NCI-H2227 (cell line): ENCODE data around the gene TRPM2.
A peak's percentile ranks its signal among the peaks of the same experiment; 100 is the strongest.

Experiments
- DNase-seq: peaks from one replicate; lab custom pipeline; 2025; ENCODE audit not compliant: unreplicated experiment; lab: John Stamatoyannopoulos, UW

Gene TRPM2

DNA sequence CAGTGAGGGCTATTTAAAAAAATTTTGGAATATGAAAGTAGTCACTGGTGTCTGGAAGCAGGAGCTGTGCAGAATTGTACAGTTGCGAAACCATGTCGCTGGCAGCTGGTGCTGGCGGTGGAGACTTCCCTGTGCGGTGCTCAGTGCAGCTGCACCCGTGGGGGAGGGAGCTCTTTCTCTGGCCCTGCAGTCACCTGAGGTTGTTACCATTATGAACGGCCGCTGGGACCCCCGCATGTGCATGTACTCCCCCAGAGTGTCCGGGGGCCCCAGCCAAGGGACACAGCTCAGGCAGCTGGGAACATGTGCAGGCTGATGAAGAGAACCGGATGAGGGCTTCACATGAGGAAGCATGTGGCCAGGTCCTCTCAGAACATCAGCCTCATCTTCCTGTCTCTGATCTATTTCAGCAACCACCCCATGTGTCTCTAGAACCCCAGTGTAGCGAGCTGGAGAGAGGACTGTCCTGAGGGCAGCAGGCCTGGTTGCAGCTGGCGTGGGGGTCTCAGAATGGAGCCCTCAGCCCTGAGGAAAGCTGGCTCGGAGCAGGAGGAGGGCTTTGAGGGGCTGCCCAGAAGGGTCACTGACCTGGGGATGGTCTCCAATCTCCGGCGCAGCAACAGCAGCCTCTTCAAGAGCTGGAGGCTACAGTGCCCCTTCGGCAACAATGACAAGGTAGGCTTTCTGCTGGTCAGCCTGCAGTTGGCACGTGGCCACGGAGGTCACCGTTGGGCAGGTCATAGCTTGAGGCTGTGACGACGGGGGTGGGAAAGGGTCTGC, at the start of gene TRPM2:
Gene TRPM2, plus strand, starts transcription at position 431 of the 780 bp plus-strand sequence. Its CDS starts 80 bp downstream, at position 511.
- no peak for DNase-seq

DNA sequence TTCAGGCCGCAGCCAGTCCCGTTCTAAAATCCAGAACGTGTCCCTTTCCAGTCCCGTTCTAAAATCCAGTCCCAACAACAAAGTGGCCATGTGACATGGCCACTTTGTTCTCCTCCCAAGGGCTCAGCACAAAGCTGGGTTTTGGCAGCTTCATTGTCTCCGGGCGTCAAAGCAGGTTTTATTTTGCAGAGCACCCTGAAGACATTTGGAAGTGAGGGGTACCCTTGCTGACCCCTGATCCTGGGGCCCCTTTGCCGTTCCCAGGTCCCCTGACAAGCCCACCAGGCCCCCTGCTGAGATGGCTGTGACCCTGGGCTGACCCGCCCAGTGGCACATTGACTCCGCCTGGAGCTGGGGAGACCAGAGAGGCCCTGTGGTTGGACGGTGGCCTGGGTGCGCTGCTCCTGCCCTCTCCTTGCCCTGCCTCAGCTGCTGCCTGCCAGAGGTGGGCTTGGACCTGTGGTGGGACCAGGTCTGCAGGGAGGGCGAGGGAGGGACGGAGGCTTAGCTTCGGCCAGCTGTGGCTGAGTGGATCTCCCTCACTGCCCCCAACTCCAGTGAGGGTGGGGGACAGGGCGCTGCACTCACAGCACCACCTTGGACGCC, 49.3 kb upstream of the TRPM2 start:
- DNase-seq = no peak

DNA sequence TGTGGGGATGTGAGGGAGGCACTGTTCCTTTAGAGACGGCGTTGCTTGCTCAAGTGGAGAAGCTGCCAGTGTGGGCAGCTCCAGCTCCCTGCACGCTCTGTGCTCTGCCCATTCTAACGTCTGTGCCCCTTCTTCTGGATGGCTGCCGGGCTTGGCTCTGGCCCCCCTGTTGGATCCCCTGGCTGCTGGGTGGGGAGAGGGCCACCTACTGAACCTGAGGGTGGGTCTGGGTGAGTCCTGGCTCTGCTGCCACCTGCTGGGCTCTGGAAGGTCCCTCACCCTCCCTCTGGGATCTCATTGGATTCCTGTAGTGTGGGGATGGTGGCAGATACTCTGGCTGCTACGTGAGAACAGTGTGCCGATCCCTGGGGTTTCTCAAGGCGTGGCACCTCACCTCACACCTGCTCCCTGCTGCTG, 48.5 kb upstream of the TRPM2 start:
- DNase-seq = peak; percentile 42

DNA sequence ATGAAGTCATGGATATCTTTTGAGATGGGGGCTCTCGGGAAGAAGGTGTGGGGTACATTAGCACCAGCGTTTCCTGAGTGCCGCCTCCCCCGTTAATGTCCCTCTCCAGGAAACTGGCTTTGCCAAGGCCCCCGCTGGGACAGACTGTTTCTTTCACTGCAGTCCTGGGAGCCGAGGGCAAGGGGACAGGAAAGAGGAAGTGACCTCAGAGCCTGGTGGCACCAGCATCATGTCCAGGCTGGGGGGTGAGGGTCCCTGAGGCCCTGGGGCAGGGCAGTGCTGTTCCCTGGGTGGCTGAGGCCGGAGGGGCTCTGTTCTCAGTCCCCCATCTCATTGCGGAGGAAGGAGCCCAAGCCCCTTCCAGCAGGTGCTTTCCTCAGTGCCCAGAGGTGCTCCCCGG, 47.7 kb upstream of the TRPM2 start:
- DNase-seq = no peak

DNA sequence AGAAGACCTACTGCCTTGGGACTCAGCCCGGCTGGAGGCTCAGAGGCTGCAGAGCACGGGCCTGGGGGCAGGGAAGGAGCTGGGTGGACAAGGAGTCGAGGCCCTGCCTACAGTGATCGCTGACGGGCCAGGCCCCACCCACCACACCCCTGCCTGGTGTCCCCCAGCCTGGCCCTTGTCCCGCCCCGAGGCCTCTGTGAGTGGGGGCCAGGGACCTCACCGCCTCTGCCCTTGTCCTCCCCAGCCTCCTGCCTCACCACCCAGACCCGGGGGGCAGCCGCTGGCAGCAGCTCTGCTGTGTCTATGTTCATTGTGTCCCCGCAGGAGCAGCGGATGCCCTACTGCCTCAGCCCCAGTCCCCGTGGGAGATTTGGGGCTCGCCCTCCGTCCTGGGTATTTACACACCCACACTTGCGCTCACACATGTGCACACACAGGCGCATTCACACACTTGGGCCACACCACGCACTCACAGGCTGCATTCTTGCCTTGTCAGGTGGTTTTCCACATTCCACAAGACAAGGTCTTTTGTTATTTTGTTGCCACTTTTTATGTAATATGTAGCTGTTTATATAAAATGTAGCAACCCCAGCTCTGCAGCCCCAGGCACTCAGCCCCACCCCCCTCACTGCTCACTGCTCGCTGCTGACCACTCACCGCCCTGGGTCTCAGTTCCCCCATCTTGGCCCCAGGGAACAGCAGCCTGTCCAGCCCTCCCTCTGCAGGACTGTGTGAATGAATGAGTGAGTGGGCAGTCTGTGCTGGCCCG, 46.3 kb upstream of the TRPM2 start:
- no peak for DNase-seq

DNA sequence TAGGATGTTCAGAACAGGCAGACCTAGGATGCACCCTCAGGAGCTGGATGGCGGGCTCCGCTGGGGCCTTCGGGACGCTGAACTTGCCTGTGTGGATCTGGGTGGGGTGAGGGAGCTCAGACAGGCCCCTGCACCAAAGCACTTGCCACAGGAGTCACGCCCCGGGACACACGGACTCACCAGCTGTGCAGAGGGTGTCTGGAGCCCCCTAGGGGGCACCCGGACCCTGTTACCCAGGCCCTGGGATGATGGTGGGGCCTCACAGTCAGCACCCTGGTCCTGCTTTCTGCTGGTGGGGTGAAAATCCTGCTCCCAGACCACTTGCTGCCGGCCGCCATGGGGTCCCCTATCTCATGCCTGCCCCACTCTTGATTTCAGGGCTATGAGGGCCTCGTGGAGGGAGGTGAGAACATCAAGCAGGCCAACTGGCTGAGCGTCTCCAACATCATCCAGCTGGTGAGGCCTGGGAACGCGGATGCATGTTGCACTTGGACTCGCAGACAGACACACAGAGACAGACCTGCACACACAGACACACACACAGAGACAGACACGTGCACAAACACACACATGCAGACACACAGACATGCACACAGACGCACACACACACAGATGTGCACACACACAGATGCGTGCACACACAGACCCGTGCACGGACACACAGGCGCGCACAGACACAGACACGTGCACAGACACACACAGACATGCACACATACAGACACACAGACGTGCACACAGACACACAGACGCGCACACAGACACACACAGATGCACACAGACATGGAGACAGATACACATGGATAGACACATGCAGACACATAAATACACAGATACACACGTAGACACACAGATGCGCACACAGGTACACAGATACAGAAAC, 42.6 kb upstream of the TRPM2 start:
- DNase-seq = no peak

DNA sequence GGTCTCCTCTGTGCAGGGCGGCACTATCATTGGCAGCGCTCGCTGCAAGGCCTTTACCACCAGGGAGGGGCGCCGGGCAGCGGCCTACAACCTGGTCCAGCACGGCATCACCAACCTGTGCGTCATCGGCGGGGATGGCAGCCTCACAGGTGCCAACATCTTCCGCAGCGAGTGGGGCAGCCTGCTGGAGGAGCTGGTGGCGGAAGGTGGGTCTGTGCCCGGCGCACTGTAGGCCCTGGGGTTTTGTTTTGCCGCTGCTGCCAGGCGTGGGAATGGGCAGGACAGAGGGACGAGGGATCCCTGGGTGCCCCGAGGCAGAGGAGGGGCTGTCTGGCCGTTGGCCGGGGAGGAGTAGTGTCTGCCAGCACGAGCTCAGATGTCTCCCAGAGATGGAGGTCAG, 41.3 kb upstream of the TRPM2 start:
- no peak for DNase-seq

DNA sequence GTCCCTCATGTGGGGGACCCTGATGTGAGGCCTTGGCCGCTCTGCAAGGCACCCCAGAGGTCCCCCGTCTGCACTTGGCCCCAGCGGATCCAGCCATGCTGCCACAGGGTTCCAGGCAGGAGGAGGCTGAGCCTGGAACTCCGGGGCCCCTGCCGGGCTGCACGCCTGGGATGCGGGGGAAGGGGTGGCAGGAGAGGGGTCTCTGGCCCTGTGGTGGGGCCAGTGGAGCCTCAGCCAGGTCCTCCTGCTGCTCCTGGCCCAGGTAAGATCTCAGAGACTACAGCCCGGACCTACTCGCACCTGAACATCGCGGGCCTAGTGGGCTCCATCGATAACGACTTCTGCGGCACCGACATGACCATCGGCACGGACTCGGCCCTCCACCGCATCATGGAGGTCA, 40.7 kb upstream of the TRPM2 start:
- DNase-seq = no peak

DNA sequence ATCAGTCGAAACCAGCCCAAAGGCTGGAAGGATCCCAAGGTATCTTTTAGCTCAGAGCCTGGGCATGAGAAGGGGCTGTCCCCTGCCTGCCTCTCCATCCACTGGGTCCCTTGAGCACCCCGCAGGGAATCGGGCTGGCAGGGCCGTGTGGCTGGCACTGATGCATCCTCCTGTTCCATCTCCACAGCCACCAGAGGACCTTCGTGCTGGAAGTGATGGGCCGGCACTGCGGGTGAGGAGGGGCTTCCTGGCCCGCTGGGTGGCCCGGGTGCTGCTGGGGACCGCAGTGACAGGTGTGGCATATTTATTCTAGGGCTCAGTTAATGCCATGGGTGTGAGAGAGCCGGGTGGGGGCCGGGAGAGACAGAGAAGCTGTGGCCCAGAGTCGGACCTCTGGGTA, 40.0 kb upstream of the TRPM2 start:
- DNase-seq = no peak

DNA sequence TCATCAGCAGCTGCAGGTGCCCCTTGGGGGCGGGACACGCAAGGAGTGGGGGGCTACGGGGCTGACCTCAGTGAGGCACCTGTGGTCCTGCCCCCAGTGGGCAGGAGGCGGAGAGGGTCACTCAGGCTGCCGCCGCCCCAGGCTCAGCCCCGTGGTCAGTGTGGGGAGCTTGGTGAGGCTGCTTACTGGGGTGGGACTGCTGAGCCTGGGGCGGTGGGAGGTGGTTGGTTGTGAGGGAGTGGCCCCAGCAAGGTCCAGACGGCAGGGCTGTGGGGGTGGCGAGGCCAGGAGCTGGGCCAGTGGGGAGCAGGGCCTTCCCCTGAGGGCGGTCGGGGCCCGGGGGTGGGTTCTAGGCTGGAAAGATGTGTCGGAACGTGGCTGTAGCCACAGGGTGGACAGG, 39.3 kb upstream of the TRPM2 start:
- no peak for DNase-seq

DNA sequence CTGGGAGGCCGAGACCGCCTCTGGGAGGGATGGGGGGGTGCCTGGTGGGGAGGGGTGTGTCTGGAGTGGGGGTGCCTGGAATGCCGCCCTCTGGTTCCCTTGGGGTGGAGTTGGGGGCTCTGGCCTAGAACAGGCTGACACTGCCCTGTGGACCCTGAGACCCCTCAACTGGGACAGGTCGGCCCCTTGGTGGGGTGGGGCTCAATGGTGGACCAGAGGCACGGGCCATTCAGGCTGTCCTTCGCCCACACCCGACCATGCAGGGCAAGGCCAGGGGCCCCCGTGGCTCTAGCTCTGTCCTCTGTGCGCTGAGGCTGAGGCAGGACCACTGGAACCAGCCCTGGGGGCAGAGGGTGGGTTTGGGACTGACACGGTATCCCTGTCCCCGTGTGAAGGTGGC, 38.9 kb upstream of the TRPM2 start:
- no peak for DNase-seq

DNA sequence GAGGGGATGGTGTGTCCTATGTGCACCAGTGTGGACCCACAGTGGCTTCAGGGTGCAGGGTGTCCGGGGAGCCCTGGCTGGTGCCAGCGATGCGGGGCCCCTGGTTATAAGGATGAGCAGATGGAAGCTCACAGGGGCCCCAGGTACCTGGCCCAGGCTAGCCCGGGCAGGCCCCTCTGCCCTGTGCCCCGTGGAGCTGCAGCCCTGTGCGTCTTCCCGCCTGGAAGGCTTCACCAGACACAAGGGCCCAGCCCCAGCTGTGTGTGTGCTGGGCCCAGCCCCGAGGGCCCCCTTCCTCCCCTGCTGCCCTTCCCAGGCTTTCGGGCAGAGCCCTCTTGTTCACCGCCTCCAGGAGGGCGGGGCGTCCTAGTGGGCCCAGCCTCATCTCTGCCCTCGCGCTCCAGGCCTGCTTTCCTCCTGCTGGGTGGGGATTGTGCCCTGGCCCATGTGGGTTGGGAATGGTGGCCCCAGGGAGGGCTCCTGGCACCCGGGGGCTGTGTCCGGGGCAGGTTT, 37.7 kb upstream of the TRPM2 start:
- no peak for DNase-seq

DNA sequence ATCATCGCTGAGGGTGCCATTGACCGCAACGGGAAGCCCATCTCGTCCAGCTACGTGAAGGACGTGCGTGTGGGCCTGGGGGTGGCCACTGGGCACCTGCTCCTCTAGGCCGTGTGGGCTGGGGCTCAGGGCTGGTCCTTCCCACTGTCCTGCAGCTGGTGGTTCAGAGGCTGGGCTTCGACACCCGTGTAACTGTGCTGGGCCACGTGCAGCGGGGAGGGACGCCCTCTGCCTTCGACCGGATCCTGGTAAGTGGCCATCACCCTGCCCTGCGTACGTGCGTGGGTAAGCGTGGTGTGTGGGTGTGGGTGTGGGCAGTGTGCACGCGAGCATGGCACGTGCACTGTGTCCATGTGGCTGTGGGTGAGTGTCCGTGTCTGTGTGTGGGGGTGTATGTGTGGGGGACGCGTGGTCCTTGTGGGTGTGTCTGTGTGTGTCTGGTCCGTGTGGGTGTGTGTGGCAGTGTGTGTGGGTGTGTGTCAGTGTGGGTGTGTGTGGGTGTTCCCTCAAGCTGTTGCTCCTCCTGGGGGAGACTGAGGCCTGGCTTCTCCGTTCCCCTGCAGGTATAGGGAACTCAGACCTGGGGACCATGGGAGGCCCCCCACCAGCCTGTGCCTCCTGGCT, 37.0 kb upstream of the TRPM2 start:
- DNase-seq = no peak

DNA sequence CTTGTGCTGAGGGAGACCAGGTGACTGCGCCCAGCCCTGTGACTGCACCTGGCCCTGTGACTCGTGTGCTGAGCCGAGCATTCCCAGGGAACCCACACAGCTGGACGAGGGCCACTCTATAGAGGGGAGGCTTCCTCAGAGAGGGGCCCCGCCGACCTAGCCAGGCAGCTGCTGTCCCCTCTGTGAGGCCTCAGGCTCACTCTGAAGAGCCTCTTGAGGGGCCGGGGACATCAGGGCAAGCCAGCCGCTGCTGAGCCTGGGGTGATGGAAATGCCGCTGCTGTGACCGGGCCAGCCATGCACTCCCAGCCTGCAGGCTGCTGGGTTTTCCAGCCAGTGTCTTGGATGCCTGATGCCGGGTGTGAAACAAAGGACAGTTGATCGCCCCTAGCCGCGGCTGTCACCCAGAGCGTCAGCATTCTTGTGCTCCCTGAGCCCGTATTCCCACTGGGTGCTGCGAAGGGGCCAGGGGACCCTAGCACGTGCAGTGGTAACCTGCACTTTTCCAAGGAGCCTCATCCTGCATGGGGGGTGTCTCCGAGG, 36.1 kb upstream of the TRPM2 start:
- DNase-seq = no peak

DNA sequence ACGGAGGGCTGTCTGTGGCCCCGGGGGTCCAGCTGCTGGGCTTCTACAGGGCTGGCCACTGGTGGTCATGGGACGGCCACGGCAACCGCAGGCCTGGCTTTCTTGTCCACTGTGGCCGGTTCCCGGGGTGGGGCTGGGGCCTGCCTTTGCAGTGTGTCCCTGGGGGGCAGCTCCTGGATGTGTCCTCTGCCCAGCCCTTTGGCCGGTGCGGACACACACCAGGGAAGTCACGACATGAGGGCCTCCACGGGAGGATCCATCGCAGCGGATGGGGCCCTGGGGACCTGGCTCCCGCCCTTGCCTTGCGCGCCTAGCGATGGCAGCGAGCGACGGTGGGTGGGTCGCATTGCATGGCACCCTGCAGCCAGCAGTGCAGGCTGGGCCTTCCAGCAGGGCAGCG, 35.5 kb upstream of the TRPM2 start:
- no peak for DNase-seq

DNA sequence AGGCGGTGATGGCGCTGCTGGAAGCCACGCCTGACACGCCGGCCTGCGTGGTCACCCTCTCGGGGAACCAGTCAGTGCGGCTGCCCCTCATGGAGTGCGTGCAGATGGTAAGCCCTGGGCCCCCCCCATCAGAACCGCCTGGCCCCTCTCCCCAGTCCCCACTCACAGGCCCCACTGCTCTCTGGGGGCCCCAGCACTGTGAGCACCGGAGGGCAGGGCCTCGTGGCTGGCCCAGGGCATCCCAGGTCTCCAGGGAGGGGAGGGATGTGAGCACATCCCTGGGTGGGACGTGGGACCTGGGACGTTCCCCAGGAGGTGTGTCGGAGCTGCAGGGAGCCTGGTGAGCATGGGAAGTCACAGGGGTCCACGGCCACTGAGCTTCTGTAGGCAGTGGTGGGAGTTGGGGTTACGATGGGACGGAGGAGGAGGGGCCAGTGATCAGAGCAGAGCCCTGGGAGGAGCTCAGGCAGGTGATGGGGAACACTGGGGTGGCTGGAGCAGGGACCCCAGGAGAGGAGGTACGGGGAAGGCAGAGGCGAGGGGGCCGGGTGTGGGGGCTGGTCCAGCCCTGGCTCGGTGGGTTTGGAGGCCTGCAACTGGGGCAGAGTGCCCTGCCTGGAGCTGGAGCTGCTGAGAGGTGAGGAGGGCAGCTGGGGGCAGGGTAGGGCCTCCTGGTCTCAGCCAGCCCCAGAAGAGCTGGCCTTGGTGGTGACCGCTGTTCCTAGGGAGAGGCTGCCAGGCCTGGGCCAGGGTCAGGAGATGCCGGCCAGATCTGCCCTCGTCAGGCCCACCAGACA, 34.7 kb upstream of the TRPM2 start:
- no peak for DNase-seq

DNA sequence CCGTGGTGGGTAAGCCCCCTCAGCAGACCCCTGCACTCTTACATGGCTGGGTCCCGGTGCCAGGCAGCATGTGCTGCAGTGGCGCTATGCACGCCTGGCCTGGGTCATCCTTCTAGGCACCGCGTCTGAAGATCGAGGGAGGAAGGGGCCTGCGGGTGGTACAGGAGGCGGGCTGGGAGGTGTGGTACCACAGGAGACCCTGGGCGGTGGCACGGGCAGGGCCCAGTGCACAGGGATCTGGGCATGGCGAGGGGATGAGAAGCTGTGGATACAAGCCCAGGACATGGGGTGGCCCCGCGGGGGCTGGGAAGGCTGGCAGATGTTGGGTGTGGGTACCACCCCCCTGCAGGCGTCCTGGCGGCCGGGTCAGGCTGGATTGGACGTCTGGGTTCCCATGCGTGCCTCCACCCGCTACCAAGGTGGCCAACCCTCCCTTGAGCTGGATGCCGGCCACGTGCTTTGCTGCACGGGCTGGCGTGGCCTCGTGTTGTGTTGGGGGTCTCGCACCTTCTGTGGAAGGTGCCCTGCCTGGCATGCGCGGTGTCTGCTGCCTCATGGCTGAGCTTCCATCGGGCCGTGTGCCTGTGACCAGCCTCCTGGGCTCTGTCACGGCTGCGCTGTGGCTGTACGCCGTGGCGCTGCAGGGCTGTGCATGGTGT, 33.9 kb upstream of the TRPM2 start:
- DNase-seq = no peak

DNA sequence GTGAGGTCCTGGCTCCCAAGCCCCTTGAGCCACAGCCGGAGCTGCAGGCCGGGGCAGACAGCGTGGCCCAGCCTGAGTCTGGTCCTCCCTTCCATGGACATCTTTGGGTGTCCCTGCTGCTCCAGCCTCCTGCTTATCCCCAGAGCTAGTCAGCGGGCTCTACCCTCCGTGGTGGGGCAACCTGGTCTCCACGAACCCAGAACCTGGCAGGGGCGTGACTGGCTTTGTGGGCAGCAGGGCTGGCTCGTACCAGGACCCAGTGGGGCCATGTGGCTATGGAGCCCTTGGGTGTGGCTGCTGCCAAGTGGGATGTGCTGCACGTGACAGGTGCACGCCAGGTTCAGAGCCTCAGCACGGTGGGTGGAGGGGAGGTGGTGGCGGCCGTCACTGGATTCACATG, 32.6 kb upstream of the TRPM2 start:
- DNase-seq = no peak
